LNCaP clone FGC (cell line): Measurements from ENCODE around the gene MIF4GD.
"Not testable (repeated sequence)": the region's sequence is repeated elsewhere in the genome, so short reads cannot be mapped to it uniquely, and the experiment has no call there.

ENCODE experiments used
- DNase-seq: peaks from one replicate; pipeline ENCODE4 v3.0.0-alpha.2; 2011; ENCODE audit warnings: low read depth
- H3K4me3 ChIP-seq: 2 replicates; pipeline ENCODE4 v1.5.1; 2011; ENCODE audit warnings: mild to moderate bottlenecking, low read depth, low read length, control low read depth
- TF ChIP-seq, protein P1 (sequence below): IDR thresholded peaks from 2 replicates; pipeline ENCODE4 v1.5.1; 2012; ENCODE audit warnings: mild to moderate bottlenecking; ENCODE audit not compliant: control insufficient read depth, insufficient read depth; ENCODE audit errors: extremely low read depth

Gene MIF4GD

DNA sequence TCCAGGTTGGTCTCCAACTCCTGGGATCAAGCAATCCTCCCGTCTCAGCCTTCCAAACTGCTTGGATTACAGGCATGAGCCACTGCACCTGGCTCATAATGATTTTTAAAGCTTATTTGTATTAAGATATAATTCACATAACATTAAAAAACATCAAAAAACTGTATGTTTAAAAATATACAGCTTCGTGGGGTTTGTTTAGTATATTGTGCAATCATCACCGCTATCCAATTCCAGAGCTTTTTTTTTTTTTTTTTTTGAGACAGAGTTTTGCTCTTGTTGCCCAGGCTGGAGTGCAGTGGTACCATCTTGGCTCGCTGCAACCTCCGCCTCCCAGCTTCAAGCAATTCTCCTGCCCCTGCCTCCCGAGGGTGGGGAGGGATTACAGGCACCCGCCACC lies 29.2 kb upstream of the MIF4GD start:
- no peak overlapping the region for H3K4me3 ChIP-seq
- TF ChIP-seq, protein P1, sequence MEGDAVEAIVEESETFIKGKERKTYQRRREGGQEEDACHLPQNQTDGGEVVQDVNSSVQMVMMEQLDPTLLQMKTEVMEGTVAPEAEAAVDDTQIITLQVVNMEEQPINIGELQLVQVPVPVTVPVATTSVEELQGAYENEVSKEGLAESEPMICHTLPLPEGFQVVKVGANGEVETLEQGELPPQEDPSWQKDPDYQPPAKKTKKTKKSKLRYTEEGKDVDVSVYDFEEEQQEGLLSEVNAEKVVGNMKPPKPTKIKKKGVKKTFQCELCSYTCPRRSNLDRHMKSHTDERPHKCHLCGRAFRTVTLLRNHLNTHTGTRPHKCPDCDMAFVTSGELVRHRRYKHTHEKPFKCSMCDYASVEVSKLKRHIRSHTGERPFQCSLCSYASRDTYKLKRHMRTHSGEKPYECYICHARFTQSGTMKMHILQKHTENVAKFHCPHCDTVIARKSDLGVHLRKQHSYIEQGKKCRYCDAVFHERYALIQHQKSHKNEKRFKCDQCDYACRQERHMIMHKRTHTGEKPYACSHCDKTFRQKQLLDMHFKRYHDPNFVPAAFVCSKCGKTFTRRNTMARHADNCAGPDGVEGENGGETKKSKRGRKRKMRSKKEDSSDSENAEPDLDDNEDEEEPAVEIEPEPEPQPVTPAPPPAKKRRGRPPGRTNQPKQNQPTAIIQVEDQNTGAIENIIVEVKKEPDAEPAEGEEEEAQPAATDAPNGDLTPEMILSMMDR, result no peak
- DNase-seq, result no peak

DNA sequence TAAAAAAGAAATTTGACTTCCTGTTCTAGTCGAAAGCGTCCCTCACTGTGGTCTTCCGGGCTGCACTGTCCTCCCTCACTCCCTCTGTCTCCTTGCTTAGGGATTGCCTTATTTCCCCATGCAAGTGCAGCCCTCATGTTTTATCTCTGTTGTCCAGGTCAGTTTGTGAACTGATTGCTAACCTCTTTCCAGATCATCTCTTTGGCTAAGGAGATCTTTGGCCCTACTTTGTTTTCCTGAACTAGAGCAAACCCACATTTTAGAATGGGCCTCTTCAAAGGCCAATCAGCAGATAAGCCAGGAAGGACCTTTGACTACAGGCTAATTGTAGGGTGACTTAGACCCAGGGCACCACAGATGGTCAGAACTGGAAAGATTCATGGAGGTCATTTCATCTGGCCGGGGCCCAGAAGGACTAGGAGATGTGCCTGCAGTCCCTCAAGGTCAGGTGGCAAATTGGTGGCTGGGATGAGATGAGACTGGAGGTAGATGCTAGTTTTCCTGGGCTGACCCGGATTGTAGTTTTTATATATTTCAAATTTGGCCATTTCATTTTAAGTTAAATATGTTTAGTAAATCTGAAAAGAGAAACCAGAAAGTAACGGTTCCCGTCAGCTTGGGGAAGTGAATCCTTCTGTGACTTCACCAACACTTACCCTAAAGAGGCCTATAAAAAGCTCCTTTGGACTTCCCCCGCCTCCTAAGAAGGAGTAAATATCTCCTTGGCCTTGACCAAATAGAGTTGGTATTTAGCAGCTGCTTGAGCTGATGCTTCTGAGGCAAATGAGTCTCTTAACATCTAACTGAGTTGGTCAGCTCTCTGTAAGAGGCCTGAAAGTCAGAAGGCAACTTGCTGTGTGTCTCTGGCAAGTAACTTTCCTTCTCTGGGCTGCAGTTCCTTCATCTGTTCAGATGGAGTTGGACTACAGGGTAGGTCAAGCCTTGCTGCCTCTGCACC lies 24.4 kb upstream of the MIF4GD start:
- TF ChIP-seq, protein P1, result no peak
- no peak overlapping the region for H3K4me3 ChIP-seq
- no peak for DNase-seq

DNA sequence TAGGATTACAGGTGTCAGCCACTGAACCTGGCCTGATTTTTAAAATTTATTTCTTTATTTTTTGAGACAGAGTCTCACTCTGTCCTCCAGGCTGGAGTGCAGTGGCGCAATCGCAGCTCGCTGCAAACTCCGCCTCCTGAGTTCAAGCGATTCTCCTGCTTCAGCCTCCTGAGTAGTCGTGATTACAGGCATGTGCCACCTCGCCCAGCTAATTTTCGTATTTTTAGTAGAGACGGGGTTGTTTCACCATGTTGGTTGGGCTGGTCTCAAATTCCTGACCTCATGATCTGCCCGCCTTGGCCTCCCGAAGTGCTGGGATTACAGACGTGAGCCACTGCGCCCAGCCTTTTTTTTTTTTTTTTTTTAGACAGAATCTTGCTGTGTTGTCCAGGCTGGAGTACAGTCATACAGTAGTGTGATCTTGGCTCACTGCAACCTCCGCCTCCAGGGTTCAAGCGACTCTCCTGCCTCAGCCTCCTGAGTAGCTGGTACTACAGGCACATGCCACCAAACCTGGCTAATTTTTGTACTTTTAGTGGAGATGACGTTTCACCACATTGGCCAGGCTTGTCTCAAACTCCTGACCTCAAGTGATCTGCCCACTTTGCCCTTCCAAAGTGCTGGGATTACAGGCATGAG lies 21.9 kb upstream of the MIF4GD start:
- DNase-seq, H3K4me3 ChIP-seq: not testable (repeated sequence)

DNA sequence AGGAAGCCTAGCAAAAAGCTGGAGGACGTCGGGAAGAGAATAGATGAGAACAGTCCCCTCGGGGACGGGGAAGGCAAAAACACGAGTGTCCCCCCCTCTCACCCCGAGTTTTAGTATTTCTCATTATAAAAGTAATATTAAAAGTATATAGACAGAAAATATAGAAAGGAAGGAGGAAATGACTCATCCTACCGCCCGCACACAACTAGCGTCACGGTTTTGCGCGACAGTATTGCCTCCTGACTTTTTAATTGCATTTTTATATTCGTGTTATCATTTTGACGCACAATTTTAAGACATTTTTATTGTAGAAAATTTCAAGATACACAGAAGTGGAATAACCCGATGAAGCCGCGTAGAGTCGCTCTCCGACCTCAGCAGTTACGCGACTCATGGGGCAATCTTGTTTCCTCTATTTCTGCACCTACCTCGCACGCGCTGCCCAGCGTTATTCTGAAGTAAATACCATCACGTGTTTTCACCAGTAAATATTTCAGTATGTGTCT lies 18.9 kb upstream of the MIF4GD start:
- H3K4me3 ChIP-seq, result peak overlapping the region; percentile 83
- no peak for DNase-seq
- TF ChIP-seq, protein P1, result peak; percentile 31; the same call in 1 of the 2 replicates

DNA sequence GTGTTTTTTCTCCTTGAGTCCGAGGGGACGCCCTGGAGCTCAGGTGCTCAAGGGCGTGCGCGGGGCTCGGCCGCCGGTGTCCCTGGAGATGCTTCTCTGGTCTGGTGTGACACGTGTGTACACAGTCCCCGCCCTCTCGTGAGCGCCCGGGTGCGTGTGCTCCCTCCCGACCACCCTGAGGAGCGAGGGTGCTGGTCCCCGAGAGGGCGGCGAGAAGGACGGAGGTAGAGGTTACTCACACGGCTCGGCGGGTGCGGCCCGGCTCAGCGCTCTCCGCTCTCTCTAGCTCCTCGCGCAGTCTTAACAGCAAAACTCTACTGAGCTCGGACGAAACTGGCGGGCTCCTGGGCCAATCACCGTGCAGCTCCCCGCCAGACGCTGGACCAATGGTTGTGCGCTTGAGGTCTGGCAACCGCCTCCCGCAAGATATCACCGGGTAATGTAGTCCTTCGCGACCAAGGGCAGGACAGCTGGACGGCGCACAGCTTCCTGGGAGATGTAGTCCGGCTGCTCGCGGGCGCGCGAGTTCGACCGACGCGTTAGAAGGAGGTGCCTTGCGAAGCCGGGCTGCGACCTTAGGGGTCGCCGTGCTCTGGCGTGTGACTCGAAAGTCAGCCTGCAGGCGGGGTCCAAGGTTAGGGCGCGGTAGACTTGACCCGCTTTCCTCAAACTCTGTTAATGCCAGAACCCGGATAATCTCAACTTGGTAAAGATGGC lies 18.2 kb upstream of the MIF4GD start, which contains the start of gene SLC25A19:
Gene SLC25A19, minus strand, starts transcription at position 319 of the 717 bp plus-strand sequence. CDS start 2,669 bp downstream, outside the sequence.
- TF ChIP-seq, protein P1, result peak; percentile 34; the same call in 1 of the 2 replicates
- H3K4me3 ChIP-seq, result peak within 1 kb of the TSS; percentile 83
- DNase-seq, result peak; percentile 96

DNA sequence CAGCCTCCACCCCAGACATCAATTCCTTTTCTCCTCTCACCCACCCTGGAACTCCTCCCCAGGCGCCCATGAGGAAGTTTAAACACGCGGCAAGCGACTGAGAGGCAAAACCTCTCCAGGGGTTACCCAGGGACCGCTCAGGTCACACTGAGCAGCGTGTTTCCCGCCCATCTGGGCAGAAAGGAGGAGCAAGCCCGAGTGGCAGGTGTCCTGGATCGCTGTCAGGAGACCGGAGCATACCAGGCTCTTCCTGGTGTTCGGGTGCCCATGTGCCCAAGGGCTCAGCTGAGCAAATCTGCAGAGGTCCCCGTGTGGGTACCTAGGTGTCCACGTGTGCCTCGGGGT lies 17.7 kb upstream of the MIF4GD start:
- TF ChIP-seq, protein P1, result no peak
- H3K4me3 ChIP-seq, result peak overlapping the region; percentile 83
- no peak for DNase-seq

DNA sequence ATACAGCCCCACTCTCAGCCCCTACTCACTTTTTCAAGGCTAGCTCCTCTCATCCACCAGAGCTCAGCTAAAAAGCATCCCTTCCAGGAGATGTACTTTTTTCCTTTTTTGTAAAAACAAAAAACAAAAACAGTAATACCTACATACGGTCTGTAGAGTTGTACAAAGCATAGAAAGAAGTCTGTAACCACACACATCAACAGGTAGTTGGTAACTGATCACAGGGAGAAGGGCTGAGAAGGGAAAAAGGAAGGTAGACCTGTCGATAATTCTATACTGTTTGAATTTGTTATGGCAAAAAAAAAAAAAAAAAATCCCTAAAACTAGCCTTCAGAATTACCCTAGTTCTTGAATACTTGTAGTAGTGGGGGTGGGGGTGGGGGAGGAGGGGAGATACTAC lies 17.3 kb upstream of the MIF4GD start:
- TF ChIP-seq, protein P1, result no peak
- peak overlapping the region; percentile 83 for H3K4me3 ChIP-seq
- DNase-seq, result no peak
